Breast epithelium (tissue), 3 donors: ENCODE measurements around the gene FARP1.

Source experiments
- POLR2A ChIP-seq: fragments of 450-650 bp; IDR thresholded peaks from one replicate; pipeline ENCODE4 v1.6.1; 2016; ENCODE audit warnings: antibody characterized with exemption, mild to moderate bottlenecking, moderate library complexity
- POLR2AphosphoS5 ChIP-seq, 3 donors: sonication (generic); formaldehyde crosslinking; IDR thresholded peaks; one replicate each; pipeline ENCODE4 v1.6.1; 2017; ENCODE audit warnings: antibody characterized with exemption in 3 of 3
- TF ChIP-seq, protein P1 (sequence below), 3 donors: fragments of 450-650 bp; IDR thresholded peaks; one replicate each; pipeline ENCODE4 v1.5.1; 2016 to 2017; ENCODE audit warnings: antibody characterized with exemption in 3 of 3, mild to moderate bottlenecking in 3 of 3, moderate library complexity in 3 of 3

DNA sequence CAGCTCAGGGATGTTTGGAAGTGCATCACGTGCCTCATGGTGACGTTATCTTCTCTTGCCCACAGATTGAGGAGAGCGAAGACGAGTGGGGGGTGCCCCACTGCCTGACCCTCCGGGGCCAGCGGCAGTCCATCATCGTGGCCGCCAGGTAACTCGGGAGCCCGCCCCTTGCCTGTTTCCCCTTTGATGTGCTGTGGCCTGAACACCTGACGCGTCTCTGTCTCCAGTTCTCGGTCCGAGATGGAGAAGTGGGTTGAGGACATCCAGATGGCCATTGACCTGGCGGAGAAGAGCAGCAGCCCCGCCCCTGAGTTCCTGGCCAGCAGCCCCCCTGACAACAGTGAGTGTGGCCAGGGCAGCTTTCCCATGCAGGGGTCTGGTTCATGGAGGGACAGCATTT is 297.0 kb downstream of the FARP1 start:
- TF ChIP-seq, protein P1, sequence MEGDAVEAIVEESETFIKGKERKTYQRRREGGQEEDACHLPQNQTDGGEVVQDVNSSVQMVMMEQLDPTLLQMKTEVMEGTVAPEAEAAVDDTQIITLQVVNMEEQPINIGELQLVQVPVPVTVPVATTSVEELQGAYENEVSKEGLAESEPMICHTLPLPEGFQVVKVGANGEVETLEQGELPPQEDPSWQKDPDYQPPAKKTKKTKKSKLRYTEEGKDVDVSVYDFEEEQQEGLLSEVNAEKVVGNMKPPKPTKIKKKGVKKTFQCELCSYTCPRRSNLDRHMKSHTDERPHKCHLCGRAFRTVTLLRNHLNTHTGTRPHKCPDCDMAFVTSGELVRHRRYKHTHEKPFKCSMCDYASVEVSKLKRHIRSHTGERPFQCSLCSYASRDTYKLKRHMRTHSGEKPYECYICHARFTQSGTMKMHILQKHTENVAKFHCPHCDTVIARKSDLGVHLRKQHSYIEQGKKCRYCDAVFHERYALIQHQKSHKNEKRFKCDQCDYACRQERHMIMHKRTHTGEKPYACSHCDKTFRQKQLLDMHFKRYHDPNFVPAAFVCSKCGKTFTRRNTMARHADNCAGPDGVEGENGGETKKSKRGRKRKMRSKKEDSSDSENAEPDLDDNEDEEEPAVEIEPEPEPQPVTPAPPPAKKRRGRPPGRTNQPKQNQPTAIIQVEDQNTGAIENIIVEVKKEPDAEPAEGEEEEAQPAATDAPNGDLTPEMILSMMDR (IDR thresholded peaks at IDR 0.05), result no peak
- TF ChIP-seq POLR2AphosphoS5 (IDR thresholded peaks at IDR 0.05) (no peak), POLR2A (no peak)
